ENCODE results near the gene CAMTA2. TPM values are rescaled to one million over a fixed set of nuclear protein-coding genes. Genes with fewer than 3 reads are reported as not detected.

The CAMTA2 gene
- total RNA-seq, 2 experiments from 2014 or later = 9.7 to 44.3 TPM

GRCh38 chr17:4934173-4934979 is 53.1 kb downstream of the CAMTA2 start:
- Histone ChIP-seq H3K4me3 (ENCODE audit: low read depth, low read length, poor library complexity, severe bottlenecking) (no peak overlapping the region), H3K9me3 (ENCODE audit: low read length) (no peaks in the 10 kb centered on the region), H3K4me1 (ENCODE audit: insufficient read depth, low read length, poor library complexity, severe bottlenecking) (peaks cover 14% of the 10 kb centered on the region), H3K36me3 (ENCODE audit: insufficient read depth, low read length) (peaks cover 35% of the 10 kb centered on the region), H2AFZ (ENCODE audit: low read length) (no peak overlapping the region), H4K20me1 (ENCODE audit: insufficient read depth, low read length) (no peaks in the 10 kb centered on the region), H3K79me2 (ENCODE audit: insufficient read depth, low read depth, low read length) (peaks cover 12% of the 10 kb centered on the region), H3K9me2 (ENCODE audit: insufficient read depth, low read length) (no peaks in the 10 kb centered on the region), H3K4me2 (ENCODE audit: low read length) (no peak overlapping the region), H3K27ac (ENCODE audit: low read depth, low read length, poor library complexity, severe bottlenecking) (no peak overlapping the region)
- intact Hi-C loops (cut with micrococcal nuclease; ENCODE audit: unreplicated experiment) = no loop called here
- ChIA-PET POLR2A (no interaction called here), CTCF (ENCODE audit: unreplicated experiment) (no interaction called here)
- BruUV-seq (replicated peaks) = TSS peak; percentile 9
- TF ChIP-seq EZH2phosphoT487 (IDR thresholded peaks at IDR 0.05; ENCODE audit: borderline replicate concordance, low read depth, low read length) (no peak), CTCF (conservative IDR thresholded peaks at IDR 0.05; ENCODE audit: low read length) (peak; percentile 41)
- DNase-seq (ENCODE audit: low spot score) = no peak

- no peak for TF ChIP-seq EZH2phosphoT487 (IDR thresholded peaks at IDR 0.05; ENCODE audit: borderline replicate concordance, low read depth, low read length)
- BruUV-seq (replicated peaks) = no TSS peak
- POLR2A ChIA-PET = no interaction called here
Observed at GRCh38 chr17:4933646-4934045, 53.8 kb downstream of the CAMTA2 start.

GRCh38 chr17:4932756-4933155 is 54.7 kb downstream of the CAMTA2 start:
- H3K4me1 ChIP-seq (ENCODE audit: insufficient read depth, low read length, poor library complexity, severe bottlenecking) = peaks cover 3% of the 10 kb centered on the region
- TF ChIP-seq CTCF (conservative IDR thresholded peaks at IDR 0.05; ENCODE audit: low read length) (no peak), EZH2phosphoT487 (IDR thresholded peaks at IDR 0.05; ENCODE audit: borderline replicate concordance, low read depth, low read length) (no peak)
- no peaks in the 10 kb centered on the region for H3K79me2 ChIP-seq (ENCODE audit: insufficient read depth, low read depth, low read length)
- no peak overlapping the region for H3K27ac ChIP-seq (ENCODE audit: low read depth, low read length, poor library complexity, severe bottlenecking)
- H3K9me2 ChIP-seq (ENCODE audit: insufficient read depth, low read length) = no peaks in the 10 kb centered on the region
- no peak for DNase-seq (ENCODE audit: low spot score)
- H3K4me3 ChIP-seq (ENCODE audit: low read depth, low read length, poor library complexity, severe bottlenecking) = no peak overlapping the region
- ChIA-PET POLR2A (no interaction called here), CTCF (ENCODE audit: unreplicated experiment) (no interaction called here)
- no peaks in the 10 kb centered on the region for H4K20me1 ChIP-seq (ENCODE audit: insufficient read depth, low read length)
- intact Hi-C loops (cut with micrococcal nuclease; ENCODE audit: unreplicated experiment) = no loop called here
- H3K4me2 ChIP-seq (ENCODE audit: low read length) = no peak overlapping the region
- no peaks in the 10 kb centered on the region for H3K9me3 ChIP-seq (ENCODE audit: low read length)
- H3K36me3 ChIP-seq (ENCODE audit: insufficient read depth, low read length) = peaks cover 37% of the 10 kb centered on the region
- no peak overlapping the region for H2AFZ ChIP-seq (ENCODE audit: low read length)
- no TSS peak for BruUV-seq (replicated peaks)

More at GRCh38 chr17:4933646-4934045, 53.8 kb downstream of the CAMTA2 start:
- DNase-seq (ENCODE audit: low spot score) = no peak
- no peak overlapping the region for H3K27ac ChIP-seq (ENCODE audit: low read depth, low read length, poor library complexity, severe bottlenecking)
- H3K79me2 ChIP-seq (ENCODE audit: insufficient read depth, low read depth, low read length) = peaks cover 5% of the 10 kb centered on the region
- H3K36me3 ChIP-seq (ENCODE audit: insufficient read depth, low read length) = peaks cover 42% of the 10 kb centered on the region
- H3K4me3 ChIP-seq (ENCODE audit: low read depth, low read length, poor library complexity, severe bottlenecking) = no peak overlapping the region
- H2AFZ ChIP-seq (ENCODE audit: low read length) = no peak overlapping the region
- no peaks in the 10 kb centered on the region for H3K9me3 ChIP-seq (ENCODE audit: low read length)
- no peaks in the 10 kb centered on the region for H3K9me2 ChIP-seq (ENCODE audit: insufficient read depth, low read length)
- H4K20me1 ChIP-seq (ENCODE audit: insufficient read depth, low read length) = no peaks in the 10 kb centered on the region
- H3K4me2 ChIP-seq (ENCODE audit: low read length) = no peak overlapping the region
- CTCF ChIA-PET (ENCODE audit: unreplicated experiment) = no interaction called here
- intact Hi-C loops (cut with micrococcal nuclease; ENCODE audit: unreplicated experiment) = no loop called here
- peaks cover 9% of the 10 kb centered on the region for H3K4me1 ChIP-seq (ENCODE audit: insufficient read depth, low read length, poor library complexity, severe bottlenecking)
